HUDEP-2 (cell line): Measurements from ENCODE around the gene TINAG.
"Not testable (repeated sequence)": the region's sequence is repeated elsewhere in the genome, so short reads cannot be mapped to it uniquely, and the experiment has no call there.

Experiments used
- DNase-seq, 76 experiments: peaks; one replicate each; lab custom pipeline; 2025; ENCODE audit not compliant: unreplicated experiment in 76 of 76; lab: John Stamatoyannopoulos, UW

The TINAG gene

DNA sequence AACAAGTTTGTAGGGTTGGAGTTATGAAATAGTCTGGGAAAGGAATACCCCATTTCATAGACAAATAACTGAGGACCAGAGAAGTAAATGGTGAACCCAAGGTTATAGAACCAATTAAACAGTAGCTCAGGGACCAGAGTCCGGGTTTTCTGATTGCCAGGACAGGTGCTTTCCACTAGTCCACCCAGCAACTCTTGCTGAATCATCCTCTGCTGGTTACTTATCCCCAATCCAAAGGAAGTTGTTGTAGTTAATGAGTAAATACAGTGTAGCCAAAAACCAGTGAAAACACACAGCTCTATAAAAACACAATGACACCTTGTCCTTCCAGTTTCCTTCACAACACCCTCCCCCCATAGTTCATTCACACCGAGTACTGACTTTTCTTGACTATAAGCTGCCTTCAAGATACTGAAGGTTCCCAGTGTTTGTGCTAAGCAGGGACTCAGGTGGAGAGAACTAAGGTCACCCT lies 766 bp upstream of the TINAG start:
- DNase-seq = no peak

DNA sequence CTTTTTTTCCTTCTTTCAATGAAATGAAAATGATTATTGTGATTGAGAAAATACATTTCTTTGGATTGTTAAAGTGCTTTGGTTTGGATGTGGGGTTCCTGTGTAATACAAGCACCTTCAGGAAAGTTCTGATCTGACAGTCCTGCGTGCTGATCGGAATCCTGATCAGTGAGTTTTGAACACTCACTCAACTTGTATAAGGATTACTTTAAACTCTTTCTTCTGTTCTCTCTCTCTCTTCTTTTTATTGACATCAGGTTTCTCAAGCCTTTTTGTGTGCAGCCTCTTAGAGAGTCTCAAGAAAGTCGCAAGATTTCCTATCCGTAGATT lies 710 bp downstream of the TINAG start:
- DNase-seq = no peak

- DNase-seq = no peak
These were observed 2.3 kb downstream of the TINAG start for GRCh38 chr6:54310377-54311152.

DNA sequence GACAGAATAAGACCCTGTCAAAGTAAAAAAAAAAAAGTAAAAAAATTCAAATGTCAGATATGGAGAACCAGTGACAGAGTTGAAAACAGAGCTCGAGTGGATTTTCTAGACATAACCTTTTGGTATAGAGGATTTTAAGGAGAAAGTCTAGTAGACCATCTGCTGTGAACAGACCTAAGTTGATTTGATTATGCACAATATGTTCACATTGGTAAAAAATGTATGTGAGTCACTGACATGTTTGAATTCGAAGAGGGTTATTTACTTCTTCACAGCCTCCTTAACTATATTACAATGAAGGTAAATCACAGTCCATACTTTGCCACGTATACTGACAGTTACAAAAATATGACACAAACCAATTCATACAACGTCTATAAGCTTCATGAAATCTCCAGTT lies 7.4 kb downstream of the TINAG start:
- DNase-seq = no peak

GRCh38 chr6:54320871-54321270 lies 12.6 kb downstream of the TINAG start:
- no peak for DNase-seq

- DNase-seq = no peak
These were observed 19.4 kb downstream of the TINAG start for GRCh38 chr6:54327631-54328030.

- not testable (repeated sequence) for DNase-seq
These were observed 23.3 kb downstream of the TINAG start for GRCh38 chr6:54331571-54331970.

DNA sequence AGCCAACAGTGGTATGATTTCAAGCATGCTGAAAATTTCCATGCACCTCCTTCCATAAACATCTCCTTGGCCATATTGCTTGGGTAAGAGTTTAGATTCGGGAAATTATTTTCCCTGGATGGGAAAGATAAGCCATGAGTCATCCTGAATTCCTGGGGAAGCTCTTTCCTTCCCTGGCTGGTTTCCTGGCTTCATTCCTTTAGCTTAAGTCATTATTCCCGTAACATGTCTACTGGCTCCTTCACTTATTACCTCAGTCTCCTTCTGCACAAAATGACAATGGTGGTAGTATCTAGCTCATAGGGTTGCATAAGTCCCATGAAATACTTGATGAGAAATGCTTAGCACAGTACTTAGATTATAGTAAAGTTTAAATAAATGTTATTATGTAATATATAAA lies 27.6 kb downstream of the TINAG start:
- no peak for DNase-seq

GRCh38 chr6:54353975-54354374 lies 45.7 kb downstream of the TINAG start:
- no peak for DNase-seq

DNA sequence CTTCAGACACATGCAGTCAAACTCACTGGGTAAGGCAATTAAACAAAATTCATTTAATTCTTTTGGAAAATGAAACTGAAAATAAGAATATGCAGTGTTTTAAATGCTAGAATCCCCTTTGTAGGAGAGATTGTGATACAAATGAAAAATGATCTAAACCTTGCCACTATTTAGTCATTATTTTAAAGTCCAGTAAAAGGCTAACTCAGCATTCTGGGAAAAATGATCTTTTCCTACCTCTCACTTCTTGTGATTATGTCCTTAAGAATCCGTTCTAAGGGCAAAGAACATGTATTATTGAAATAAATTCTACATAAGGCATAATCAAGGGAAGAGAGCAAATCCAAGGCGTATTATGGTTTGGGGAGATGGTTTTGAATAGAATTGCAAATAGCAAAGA lies 46.4 kb downstream of the TINAG start:
- DNase-seq = no peak

GRCh38 chr6:54357141-54357540 lies 48.9 kb downstream of the TINAG start:
- DNase-seq = no peak

- DNase-seq = no peak
These were observed 52.9 kb downstream of the TINAG start for GRCh38 chr6:54361188-54361587.

- DNase-seq = no peak
These were observed 53.5 kb downstream of the TINAG start for GRCh38 chr6:54361734-54362133.

DNA sequence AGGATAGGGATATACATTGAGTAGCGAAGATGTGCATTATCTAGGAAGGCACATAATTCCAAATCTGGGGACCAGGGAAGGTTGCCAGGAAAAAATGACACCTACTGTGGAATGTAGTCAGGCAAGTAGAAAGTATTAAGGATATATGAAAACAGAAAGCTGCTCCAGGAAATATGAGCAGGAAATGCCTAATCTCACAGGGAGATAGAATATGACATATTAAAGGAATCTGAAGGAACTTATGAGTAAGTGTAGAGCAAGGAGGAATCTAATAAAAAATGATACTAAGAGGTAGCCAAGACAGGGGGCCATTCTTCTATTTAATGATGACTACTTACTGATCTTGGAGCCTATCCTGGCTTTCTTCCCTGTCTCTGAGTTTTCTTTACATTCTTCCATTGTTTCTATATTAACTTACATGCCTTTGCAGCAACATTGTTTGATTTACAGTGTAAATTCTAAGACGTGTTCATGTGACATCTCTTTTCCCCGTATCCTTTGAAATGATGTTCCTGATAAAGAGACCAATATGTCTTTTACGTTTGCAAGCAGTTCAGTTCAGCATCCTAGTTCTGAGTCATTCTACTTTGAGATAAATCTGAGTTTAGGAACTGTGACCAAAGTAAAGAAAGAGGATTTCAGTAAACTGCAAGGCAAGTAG lies 58.6 kb downstream of the TINAG start:
- DNase-seq = no peak

DNA sequence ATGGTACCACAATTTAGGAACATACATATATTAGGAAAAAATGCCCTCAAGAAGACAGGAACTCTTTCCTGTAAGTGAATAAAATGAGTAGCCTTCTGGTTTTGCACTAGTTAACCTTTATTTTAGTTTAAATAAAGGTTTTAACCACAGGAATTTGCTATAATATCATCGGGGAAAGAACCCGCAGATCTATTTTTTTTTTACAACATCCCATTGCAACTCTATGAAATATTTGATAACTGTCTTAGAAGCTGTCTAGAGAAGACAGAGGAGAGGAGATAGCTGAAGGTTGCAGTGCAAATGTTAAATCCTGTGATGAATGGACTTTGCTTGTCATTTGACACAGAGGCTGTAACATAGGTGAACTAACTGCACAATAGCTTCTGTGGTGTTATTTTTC lies 69.5 kb downstream of the TINAG start:
- no peak for DNase-seq

- DNase-seq = no peak
These were observed 78.1 kb downstream of the TINAG start for GRCh38 chr6:54386295-54386694.

GRCh38 chr6:54390362-54390761 lies 82.1 kb downstream of the TINAG start:
- DNase-seq = no peak

- DNase-seq = no peak
These were observed 83.3 kb downstream of the TINAG start for GRCh38 chr6:54391577-54391976.

DNA sequence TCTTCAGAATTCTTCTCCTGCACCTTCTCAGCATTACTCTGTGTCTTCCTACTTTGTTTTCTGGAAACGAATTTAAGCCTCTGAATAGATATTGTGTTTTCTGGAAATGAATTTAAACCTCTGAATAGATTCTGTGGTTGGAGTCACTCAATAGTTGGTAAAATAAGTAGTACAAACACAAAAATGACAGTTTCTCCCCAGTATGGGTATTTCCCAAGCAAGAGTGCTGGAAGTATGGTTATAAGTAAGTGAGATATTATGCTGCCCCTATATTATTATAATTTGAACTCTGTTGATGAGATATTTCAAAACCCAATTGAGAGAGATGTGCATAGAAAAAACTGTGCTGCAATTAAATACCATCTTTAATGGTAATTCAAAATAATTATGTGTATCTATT lies 94.9 kb downstream of the TINAG start:
- no peak for DNase-seq

GRCh38 chr6:54404791-54405190 lies 96.5 kb downstream of the TINAG start:
- DNase-seq = no peak

DNA sequence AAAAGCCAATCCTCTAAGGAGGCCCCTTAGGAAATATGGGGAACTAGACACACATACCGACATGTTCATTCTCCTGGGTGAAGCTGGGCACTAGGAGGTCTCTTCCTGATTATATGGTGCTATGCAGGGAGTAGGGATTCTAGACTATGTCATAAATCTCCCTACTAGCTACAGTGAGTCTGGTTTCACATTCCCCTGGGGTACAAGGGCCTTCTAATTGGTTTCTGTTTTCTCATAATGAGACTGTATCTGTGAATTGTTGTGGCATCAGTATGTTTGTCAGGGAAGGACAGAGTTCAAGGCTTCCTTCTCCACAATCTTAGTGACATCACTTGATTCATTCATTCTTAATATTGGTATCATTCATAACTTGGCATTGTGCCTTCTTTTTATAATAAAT lies 103.5 kb downstream of the TINAG start:
- no peak for DNase-seq

DNA sequence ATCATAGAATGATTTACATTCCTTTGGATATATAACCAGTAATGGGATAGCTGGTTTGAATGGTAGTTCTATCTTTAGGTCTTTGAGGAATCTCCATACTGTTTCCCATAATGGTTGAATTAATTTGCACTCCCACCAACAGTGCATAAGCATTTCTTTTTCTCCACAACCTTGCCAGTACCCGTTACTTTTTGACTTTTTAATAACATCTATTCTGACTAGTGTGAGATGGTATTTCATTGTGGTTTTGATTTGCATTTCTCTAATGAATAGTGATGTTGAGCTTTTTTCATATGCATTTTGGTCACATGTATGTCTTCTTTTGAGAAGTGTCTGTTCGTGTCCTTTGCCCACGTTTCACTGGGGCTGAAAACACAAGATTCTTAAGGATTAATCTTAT lies 107.3 kb downstream of the TINAG start:
- DNase-seq = no peak
